GM12878 (cell line): Measurements from ENCODE around the gene PRR11.

Experiments used
- BRCA1 ChIP-seq: IDR thresholded peaks from 2 replicates; pipeline ENCODE4 v1.6.1; 2011; ENCODE audit warnings: low read depth, low read length, improper control_type of control experiment
- CBX5 ChIP-seq: sonication (generic); IDR thresholded peaks from 2 replicates; pipeline ENCODE4 v1.6.1; 2016; ENCODE audit warnings: low read depth, moderate library complexity, mild to moderate bottlenecking, inconsistent platforms
- CHD1 ChIP-seq: IDR thresholded peaks from 2 replicates; pipeline ENCODE4 v1.6.1; 2012; ENCODE audit warnings: low read depth, low read length, improper control_type of control experiment
- CREB1 ChIP-seq: IDR thresholded peaks from 2 replicates; pipeline ENCODE4 v1.6.1; 2012; ENCODE audit warnings: low read depth, mild to moderate bottlenecking, inconsistent platforms
- EED ChIP-seq: sonication (generic); IDR thresholded peaks from 2 replicates; pipeline ENCODE4 v1.6.1; 2016; ENCODE audit warnings: antibody characterized with exemption, low read depth
- HDGF ChIP-seq: fragments of 450-650 bp; IDR thresholded peaks from 2 replicates; pipeline ENCODE4 v1.6.1; 2016; ENCODE audit warnings: antibody characterized with exemption
- POLR2AphosphoS5 ChIP-seq: IDR thresholded peaks from 2 replicates; pipeline ENCODE4 v1.6.1; 2011; ENCODE audit warnings: mild to moderate bottlenecking, low read length, inconsistent platforms
- TCF12 ChIP-seq: IDR thresholded peaks from 2 replicates; pipeline ENCODE4 v1.6.1; 2011; ENCODE audit warnings: low read depth, mild to moderate bottlenecking, low read length

GRCh38 chr17:59238906-59239305 is 83.4 kb downstream of the PRR11 start:
- TF ChIP-seq EED, result no peak
- no peak for TF ChIP-seq TCF12
- TF ChIP-seq CREB1, result no peak
- TF ChIP-seq CBX5, result no peak
- no peak for TF ChIP-seq CHD1
- TF ChIP-seq POLR2AphosphoS5, result no peak
- TF ChIP-seq BRCA1, result no peak
- TF ChIP-seq HDGF, result no peak
